Gastrocnemius medialis (tissue), 4 donors: Measurements from ENCODE around the gene SEPTIN5.

Experiments used
- POLR2A ChIP-seq, 2 donors: fragments of 450-650 bp; IDR thresholded peaks; one replicate each; pipeline ENCODE4 v1.6.1; 2017; ENCODE audit warnings: antibody characterized with exemption in 2 of 2, mild to moderate bottlenecking in 2 of 2, moderate library complexity in 2 of 2
- TF ChIP-seq, protein P1 (sequence below), 5 experiments: fragments of 450-650 bp in 3 of 5; fragments of 200-600 bp in 2 of 5; sonication (generic) in 2 of 5; IDR thresholded peaks in 4 of 5; conservative IDR thresholded peaks in 1 of 5; 1 replicate in 4 of 5; 2 replicates in 1 of 5; pipeline ENCODE4 v1.5.1; 2016 to 2019; ENCODE audit warnings: antibody characterized with exemption in 5 of 5, mild to moderate bottlenecking in 3 of 5, moderate library complexity in 3 of 5

DNA sequence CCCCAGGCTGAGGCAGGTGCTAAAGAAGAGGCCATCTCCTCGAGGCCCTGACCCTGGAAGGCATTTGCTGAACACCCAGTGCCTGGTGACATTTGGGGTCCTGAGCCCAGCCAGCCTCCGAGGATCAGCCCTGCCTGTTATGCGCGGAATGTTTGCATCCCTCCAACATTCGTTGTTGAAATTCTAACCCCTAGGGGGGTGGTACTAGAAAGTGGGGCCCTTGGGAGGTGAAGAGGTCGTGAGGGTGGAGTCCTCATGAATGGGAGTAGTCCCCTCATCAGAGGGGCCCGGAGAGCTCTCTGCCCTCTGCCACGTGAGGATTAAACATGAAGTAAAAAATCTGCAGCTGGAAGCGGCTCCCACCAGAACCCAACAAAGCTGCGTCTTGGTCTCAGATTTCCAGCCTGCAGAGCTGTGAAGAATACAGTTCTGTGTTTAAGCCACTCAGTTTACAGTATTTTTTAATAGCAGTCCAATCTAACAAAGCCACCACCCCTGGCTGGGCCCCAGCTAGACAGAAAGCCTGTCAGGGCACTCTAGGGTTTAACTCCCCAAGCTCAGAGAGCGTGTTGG lies 35.3 kb upstream of the SEPTIN5 start:
- TF ChIP-seq, protein P1, sequence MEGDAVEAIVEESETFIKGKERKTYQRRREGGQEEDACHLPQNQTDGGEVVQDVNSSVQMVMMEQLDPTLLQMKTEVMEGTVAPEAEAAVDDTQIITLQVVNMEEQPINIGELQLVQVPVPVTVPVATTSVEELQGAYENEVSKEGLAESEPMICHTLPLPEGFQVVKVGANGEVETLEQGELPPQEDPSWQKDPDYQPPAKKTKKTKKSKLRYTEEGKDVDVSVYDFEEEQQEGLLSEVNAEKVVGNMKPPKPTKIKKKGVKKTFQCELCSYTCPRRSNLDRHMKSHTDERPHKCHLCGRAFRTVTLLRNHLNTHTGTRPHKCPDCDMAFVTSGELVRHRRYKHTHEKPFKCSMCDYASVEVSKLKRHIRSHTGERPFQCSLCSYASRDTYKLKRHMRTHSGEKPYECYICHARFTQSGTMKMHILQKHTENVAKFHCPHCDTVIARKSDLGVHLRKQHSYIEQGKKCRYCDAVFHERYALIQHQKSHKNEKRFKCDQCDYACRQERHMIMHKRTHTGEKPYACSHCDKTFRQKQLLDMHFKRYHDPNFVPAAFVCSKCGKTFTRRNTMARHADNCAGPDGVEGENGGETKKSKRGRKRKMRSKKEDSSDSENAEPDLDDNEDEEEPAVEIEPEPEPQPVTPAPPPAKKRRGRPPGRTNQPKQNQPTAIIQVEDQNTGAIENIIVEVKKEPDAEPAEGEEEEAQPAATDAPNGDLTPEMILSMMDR (IDR thresholded peaks at IDR 0.05 in 4 of 5, conservative IDR thresholded peaks at IDR 0.05 in 1 of 5): no peak
- no peak for TF ChIP-seq POLR2A (IDR thresholded peaks at IDR 0.05)
